HG02970 (cell line): ENCODE data around the gene SSRP1.

Source experiments
- ATAC-seq: cut with Tn5 transposase; IDR thresholded peaks from one replicate; pipeline ENCODE4 v1.9.1; 2021; ENCODE audit warnings: mild to moderate bottlenecking, moderate library complexity, moderate number of reproducible peaks; ENCODE audit not compliant: unreplicated experiment, low FRiP score

The SSRP1 gene

DNA sequence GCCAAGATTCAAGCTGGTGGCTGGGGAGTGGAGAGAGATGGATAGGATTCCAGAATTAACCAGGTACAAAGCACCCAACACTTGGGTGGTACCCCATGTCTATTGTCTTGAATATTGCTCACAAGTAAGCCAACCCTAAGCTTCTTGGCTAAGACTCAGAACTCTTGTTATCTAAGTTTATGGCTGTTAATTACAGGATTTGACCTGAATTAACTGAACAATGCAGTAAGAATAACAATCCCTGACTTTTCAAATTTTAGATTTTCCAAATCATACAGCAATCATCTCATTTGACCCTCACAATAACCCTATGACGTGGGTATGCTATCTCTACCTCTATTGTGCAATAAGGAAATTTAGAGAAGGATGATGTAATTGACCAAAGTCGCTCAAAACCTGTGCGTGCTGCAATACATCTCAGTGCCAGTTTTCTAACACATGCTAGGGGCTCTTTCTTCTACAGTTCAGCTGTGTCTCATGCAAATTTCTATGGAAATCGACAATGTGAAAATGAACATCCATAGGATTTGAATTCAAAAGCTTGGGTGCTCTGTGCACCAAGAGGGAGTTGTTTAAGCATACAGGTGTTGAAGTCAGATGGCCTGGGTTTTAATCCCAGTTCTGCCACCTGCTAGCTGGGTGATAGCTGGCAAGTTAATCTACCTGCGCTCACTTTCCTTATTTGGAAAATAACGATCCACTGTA lies 58.6 kb downstream of the SSRP1 start:
- ATAC-seq = no peak

DNA sequence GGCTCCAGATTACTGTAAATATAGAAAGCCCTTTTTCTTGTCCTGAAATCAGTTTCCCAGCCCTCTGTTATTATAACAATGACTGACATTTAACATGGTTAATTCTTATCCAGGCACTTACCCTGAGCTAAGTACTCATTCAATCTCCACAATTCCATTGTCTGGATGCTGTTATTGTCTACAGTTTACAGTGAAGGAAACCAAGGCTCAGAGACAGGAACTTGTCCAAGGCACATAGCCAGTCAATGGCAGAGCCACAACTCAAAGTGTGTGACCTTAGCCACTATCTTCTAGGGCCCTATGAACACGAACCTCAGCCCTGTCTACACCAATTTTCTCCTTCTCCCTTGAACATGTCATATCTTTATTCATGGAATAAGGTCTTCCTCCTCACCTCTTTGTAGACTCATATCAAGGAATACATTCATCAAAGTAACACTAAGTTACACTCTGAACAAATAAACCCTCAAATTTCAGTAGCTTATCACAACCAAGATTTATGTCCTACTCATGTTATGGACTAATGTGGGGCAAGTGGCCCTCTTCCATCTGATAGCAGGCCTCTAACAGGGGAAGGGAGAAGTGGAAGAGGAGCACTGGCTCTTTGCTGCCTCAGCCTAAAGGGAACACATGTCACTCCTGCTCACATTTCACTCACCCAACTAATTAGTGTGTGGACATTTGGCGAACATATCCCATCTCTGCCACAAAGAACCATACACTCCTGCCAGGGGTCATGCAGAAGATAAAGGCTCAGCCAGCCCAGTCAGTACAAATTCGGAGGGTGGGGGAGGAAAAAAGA lies 59.3 kb downstream of the SSRP1 start:
- no peak for ATAC-seq
